GM19467 (cell line): ENCODE measurements around the gene NAB2.

Experiments used
- ATAC-seq: cut with Tn5 transposase; IDR thresholded peaks from one replicate; pipeline ENCODE4 v1.9.1; 2021; ENCODE audit warnings: mild to moderate bottlenecking, moderate library complexity; ENCODE audit not compliant: unreplicated experiment

Gene NAB2

DNA sequence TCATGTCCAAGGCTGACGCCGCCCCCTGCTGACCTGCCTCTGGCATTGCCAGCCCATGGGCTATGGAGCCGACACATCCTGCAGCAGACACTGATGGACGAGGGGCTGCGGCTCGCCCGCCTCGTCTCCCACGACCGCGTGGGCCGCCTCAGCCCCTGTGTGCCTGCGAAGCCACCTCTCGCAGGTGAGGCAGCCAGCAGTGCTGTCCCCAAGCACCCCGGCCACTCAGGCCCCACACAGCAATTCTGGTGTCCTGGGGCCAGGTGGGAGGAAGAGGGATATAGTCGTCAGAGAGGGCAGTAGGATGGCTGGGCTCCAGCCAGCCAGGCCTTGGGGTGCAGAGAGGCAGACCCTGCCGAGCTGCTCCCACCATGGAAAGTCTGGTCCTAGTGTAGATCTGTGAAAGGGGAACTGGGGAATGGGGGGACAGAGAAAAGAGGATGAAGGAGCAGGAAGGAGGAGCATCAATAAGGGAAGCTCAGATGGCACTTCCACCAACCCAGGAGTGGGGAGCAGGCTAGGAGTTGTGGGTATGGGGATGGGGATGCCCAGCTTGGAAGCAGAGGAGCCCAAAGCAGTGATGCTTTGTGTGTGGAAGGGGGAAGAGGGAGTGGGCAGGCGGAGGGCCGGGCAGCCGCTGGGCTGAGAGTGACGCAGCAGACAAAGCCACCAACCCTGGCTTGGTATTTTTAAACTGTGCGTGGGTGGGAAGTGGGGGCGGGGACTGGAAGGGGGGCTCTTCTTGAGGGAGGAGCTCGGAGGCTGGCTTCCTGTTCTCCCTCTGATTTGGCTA lies 4.7 kb downstream of the NAB2 start:
- ATAC-seq, result no peak

DNA sequence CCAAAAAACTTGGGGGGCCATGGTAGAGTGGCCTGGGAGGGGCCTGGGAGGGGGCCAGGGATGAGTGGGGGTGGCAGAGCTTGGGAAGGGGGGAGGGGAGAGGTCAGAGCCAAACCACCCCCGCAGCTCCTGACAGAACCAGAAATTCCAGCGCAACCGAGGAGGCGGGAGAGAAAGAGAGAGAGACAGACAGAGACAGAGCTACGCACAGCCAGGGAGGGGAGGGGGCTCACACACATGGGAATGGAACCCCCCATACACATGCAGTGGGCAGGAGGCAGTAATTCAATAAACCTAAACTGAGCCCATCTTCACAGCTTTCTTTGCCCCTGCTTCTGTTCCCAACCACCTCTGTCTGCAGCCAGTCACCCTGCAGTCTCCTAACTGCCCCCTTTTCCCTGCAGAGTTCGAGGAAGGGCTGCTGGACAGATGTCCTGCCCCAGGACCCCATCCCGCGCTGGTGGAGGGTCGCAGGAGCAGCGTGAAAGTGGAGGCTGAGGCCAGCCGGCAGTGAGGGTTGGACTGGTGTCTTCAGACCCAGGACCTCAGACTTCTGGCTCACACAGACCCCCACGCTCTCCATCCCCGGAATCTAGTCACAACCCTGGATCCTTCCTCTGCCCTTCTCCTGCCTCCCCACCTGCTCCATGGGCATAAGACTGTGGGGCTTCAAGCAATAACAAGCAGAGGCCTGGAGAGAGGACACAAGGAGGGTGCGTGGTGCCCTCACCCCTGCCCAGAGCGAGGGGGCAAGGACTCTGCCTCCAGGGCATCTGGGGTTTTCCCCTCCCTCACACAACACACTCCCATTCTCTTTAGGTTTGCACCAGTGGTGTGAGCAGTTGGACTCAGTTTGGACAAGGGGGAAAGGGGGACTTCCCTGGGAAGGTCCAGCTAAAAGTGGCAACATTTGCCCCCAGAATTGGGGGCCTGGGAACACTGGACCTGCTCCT lies 5.6 kb downstream of the NAB2 start:
- no peak for ATAC-seq

DNA sequence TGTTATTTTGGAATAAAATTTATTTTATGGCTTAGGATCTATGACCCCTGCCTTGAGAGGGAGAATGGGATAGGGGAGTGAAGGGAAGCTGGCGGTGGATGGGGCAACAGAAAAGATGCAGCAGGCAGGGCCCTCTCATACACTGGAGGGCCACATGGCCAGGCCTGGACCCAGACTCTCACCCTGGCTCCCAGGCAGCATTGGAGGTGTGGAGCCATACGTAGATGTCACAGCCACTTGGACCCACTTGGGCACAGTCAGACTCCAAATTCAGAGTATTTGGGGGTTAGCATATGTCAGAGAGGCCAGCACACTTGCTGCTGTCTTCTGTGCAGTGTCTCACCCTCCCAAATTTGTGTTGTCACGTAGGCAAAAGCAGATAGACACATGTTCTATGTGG lies 6.5 kb downstream of the NAB2 start:
- ATAC-seq, result no peak

DNA sequence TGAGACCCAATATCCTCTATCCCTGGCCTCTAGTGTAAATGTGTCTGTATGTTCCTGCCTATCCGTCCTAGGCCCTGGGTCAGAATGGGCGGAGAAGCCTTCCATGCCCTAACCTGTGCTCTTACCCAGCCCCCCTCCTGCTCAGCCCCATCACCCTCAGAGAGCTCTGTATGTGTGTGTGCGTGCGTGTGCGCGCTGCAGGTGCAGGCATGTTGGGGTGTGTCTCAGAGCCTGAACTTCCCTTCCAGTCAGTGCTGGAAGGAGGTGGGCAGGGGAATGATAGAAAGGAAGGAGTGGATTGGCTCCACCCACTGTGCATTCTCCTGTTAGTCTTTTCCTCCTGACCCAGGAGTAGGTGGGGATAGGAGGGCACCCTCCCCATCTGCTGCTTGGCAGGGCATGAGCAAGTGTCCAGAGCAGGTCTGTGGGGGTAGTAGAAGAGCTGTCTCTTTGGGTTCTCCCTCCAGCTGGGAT lies 7.2 kb downstream of the NAB2 start:
- no peak for ATAC-seq

DNA sequence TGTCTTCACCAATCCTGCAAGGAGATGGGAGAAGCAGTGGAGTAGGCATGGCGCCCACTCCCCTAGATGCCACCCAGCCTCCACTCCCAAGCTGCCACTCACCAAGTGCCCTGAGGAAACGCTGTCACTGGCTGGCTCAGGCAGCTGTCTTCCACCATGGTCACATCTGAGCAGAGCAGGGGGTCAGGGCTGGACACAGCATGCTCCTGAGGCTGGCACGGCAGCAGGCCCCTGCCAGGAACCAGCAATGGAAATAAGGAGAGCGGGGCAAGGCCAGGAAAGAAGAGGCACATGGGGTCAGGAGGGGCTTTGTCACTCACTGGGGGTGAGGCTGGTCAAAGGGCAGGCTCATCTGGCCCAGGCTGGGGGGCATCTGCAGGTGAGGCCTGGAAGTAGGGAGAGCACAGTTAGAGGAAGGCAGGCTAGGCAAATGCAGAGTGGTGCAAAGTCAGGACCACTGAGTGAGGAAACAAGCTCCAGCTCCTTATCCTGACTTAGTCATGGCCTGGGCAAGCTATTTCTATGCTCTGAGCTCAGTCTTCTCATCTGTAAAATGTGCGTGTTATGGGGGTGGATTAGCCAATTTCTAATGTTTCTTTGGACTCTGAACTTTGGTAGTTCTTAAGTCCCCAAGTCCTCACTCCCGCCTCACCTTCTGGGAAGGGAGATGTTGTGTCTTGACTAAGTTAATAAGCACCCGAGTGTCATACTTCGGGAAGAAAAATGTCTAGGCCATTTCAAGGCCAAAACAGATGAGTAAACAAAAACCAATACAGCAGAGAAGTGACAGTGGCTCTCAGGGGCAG lies 8.0 kb downstream of the NAB2 start:
- ATAC-seq, result no peak

DNA sequence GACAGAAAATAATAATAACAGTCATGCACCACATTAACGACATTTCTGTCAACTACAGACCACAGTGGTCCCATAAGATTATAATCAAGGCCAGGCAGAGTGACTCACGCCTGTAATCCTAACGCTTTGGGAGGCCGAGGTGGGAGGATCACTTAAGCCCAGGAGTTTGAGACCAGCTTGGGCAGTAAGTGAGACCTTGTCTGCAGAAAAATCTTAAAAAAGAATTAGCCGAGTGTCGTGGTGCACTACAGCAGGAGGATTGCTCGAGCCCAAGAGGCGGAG lies 8.6 kb downstream of the NAB2 start:
- no peak for ATAC-seq

DNA sequence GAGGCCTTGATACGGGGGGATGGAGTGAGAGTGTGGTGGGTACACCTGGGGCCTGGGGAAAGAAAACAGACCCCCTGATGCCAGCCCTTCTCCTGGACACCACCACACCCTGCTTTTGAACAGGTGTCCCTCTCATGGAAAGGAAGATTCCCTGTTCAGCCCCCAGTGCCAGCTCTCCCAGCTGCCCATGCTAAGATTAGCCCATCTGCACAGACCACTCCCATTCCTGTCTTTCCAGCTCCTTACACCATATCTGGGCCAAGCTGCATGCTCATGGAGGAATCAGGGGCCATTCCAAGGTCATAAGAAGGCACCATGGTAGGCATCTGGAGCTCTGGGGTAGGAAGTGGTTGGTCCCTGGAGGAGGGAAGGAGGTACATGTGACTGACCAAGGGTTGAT lies 9.6 kb downstream of the NAB2 start:
- ATAC-seq, result no peak

DNA sequence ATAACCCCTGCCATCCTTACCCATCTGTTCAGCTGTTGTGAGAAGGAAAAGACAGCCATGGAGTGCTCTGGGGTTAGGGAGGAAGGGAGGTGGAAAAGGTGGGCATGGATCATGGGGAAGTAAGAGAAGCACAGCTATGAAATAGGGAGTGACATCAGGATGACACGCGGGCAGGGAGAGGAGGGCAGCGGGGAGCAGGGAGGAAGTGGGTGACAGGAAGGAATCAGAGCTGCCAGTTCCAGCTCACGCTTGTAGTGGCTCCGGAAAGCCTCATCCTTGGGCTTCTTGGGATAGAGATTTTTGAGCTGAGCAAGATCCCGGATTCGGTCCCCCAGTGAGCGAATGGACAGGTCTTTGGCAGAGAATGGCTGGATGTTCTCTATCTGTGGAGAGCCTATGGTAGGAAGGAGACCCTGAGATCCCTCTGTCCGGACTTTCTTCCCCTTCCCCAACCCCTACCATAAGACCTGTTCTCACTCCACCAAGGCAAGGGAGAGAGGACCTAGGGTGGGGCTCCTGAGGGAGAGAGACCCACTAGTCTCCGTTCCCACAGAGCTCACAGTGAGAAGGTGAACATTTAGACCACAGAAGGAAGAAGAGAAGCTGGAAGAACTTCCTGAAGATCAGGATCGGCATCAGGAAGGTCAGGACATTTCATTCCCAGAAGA lies 10.3 kb downstream of the NAB2 start:
- no peak for ATAC-seq

DNA sequence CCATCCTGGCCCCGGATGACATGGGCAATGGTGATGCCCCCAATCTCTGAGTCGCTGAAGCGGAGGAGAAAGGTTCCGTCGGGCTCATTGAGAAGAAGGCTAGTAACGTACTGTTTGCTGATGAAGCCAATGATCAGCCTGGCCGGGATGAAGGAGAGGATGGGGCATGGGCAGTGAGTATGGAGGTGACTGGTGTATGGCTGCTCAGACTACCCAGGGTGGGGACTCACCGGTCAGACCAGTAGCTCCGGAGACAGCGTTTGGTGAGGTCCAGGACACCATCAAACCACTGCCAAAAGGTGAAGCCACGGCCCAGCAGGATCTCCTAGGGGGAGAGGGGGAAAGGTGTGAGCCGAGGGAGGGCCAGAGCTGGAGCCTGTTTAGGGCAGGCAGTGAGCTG lies 10.9 kb downstream of the NAB2 start:
- ATAC-seq, result no peak

DNA sequence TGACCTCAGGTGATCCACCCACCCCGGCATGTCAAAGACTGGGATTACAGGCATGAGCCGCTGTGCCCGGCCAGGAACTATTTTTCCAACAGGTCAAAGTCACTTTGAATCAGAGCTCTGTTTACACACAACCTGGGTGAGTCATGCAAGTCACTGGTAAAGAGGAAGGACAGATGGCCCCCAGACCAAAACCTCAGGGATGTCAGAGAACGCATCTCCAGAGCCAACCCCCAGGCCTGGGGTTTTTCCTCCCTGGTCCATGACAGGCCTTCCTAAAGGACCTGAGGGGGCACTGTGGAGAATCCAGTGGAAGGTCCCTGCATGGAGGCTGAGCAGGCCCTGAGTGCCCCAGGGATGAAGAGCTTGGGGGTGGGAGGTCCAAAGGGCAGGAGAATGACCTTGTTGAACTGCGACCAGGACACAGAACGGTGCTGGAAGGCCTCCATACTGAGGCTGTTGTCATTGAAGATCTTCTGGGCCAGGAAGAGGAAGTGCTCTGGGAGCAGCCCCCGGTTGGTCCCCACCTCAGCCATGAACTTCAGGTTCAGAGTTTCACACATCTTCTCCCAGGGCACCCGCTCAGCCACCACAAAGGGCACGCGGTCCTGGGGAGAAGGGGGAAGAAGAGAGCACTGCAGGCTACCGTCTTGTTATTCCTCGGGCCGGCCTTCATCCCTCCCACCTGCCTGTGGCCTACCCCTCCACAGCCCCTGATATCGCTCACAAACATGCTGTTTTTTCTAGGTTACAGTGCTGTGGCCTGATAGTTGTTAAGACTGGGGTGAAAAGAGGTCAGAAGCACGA lies 13.2 kb downstream of the NAB2 start:
- no peak for ATAC-seq

DNA sequence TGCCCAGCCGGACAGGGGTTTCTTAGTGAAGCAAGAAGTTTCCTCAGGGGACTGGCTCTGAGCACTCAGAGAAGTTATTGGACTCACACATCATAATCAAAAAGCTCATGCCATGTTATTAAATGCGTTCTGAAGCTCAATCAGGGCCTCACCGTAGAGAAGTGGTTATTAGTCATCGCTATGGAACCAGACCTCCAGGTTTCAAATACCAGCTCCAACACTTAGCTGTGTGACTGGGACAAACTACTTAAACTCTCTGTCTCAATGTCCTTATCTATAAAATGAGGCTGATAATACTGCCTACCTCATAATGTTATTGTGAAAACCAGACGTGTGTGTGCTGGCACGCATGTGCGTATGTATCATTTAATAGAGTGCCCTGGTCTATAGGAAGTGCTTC lies 14.9 kb downstream of the NAB2 start:
- no peak for ATAC-seq

DNA sequence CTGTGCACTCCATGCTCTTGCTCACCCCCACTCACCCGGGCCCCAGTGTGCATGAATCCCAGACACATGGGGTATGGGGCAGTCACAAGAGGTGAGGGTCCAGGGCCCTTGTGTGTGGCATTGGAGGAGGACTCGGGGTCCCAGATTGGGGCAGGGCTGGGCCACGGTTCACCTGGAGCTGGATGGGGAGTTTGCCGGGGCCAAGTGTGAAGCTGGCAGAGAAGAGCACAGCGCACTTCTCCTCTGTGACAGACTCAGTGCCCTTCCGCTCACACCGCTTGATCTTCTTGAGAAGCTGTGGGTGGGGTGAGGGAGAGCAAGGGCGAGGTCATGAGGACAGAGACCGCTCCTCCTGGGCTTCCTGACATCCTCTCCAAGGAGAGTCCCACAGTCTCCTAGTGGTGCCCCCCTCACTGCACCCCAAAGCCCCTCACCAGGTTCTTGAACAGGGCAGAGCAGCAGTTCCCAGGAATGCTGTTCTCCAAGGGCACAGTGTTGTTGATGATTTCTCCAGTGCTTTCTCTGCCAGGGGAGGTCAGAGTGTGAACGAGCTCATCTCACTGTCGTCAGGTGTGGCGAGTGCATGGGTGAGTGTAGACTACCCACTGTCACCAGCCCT lies 15.5 kb downstream of the NAB2 start:
- no peak for ATAC-seq

DNA sequence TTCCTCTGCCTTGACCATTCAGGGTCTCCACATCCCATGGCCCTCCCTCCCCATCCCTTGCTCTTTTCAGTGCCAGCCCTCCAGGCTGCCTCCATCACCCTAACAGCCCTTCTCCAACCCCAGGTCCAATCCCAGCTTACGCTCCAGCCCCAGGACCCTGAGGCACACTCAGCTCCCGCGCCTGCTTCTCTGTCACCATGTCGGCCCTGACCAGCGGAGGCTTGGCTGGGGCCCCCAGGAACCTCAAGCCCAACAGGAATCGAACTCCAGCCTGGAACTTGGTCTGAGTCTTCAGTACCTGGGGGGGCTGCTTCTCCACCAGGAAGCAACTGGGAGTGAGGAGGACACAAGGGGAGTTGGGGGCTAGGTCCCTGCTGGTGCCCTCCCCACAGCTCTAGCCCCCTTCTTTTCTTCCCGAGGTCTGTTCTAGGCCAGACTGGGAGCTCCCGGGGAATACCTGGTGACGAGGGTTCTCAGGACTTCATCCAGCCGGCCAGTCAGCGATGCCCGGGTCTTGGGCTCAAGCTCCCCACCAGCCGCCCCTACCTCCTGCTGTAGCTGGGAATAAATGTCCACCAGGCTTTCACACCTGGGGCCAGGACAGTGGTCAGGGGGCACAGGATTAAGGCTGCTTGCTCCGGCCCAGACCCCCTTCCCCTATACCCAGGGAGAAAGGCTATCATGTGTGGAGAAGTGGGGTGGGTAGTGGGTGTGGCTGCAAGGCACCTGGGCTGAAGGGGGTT lies 16.3 kb downstream of the NAB2 start:
- no peak for ATAC-seq

DNA sequence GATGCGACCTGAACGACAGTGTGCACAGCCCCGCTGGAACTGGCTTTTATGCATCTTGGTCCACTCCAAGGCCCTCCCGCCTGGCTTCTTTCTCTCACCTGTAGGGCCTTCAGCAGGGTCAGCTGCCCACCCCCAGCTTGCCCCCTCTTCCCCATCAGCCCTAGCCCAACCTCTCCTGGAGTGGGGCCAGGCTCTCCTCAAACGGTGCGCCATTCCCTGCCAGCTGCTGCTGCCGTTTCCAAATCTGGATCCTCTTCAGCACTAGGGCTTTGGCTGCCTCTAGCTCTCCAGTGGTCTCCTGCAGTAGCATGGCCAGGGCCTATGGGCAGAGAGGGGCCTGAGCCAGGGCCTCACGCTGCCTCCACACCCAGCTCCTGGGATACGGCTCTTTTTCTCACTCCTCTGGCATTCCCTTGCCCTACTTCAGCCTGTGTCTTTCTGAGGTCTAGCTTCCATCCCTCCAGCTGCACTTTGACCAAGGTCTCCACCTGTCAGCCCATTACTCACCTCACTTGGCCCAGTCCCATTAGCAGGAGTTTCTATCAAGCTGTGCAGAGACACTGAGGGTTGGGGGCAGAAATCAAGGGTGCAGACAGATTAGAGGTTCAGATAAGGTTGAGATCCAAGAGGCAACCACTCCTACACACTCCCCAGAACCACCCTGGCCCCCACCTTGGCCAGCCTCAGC lies 17.3 kb downstream of the NAB2 start:
- no peak for ATAC-seq

DNA sequence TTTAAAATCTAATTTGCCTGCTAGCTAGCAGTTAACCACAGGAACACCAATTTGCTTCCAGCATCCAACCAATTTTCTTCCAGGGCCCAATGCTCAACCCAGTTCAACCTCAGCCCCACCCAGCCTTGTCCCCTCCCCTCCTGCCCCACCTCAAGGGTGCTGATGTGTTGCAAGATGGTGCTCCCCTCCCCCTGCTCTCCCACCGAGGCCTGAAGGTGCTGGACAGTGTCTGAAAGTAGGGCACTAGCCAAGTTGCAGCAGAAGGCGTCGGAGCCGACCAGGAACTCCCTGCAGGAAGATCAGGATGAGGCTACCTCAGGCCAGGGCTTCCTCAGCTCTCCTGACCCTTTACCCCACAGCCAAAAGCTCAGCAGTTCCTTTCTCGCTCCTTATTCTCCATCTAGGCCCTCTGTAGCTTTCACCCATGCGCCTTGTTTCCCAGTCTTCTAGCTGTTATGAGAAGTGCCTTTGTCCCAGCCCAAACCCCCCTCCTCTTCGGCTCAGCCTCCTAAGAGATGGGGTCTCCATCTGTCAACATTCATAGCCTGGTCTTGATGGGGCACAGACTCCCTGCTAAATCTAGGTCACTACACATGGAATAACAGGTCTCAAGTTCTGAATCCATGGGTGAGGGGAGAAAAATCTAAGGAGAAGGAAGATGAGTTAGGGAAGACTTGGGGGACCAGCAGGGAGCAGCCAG lies 18.7 kb downstream of the NAB2 start:
- no peak for ATAC-seq

DNA sequence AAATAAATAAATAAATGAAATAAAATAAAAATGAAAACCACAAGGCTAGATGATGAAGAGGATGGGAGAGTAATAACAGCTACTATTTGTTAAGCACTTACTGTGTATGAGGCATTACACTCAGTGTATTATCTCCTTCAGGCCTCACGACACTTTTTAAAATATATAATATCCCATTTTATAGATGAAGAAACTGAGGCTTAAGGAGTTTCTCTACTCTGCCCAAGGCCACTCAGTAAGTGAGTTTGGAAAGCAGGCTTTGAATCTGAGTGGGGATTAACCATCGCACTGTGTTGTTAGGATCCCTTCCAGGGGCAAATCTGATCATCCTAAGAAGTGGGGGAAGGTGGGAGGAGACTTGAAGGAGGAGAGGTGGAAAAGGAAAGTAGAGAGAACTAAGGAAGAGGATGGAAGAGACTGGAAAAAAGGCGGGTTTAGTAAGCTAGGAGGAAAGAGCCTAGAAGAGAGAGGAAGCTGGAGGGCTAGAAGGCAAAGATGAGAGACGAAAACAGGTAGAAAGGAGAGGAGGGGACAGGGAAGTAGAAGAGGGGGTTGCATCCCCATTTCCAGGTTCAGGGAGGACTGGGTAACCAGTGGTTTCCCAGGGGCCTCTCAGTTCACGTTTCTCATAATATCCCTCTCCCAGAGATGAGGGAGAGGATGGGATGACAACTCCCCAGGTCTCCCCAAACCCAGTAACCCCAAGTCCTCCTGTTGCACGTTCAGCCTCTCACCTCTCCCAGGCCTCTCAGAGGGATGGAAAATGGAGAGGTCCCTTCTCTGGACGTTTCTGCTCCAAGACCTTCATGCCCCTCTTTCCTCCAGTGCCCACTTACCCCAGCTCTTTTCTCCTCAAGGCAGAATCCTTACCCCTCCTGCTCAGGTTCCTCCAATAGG lies 20.5 kb downstream of the NAB2 start:
- no peak for ATAC-seq
